Activated CD8-positive, alpha-beta memory T cell treated with anti-CD3 and anti-CD28 coated beads for 48 hours (primary cell): ENCODE measurements around the gene CWC27.
"Not testable (repeated sequence)": the region's sequence is repeated elsewhere in the genome, so short reads cannot be mapped to it uniquely, and the experiment has no call there.

Experiments
- DNase-seq, 3 experiments: peaks; one replicate each; pipeline ENCODE4 v3.0.0-alpha.2; 2020; ENCODE audit warnings: low read depth in 2 of 3, low spot score in 2 of 3

CWC27 gene

GRCh38 chr5:64838376-64838775, 69.6 kb downstream of the CWC27 start:
- DNase-seq: no peak

GRCh38 chr5:64838803-64839202, 70.1 kb downstream of the CWC27 start:
- DNase-seq: no peak

- no peak for DNase-seq
Observed at GRCh38 chr5:64839936-64840335, 71.2 kb downstream of the CWC27 start.

GRCh38 chr5:64840958-64841357, 72.2 kb downstream of the CWC27 start:
- DNase-seq: no peak

- DNase-seq: no peak
Observed at GRCh38 chr5:64853777-64854176, 85.0 kb downstream of the CWC27 start.

- DNase-seq: no peak
Observed at GRCh38 chr5:64854855-64855254, 86.1 kb downstream of the CWC27 start.

- no peak for DNase-seq
Observed at GRCh38 chr5:64859881-64860280, 91.2 kb downstream of the CWC27 start.

GRCh38 chr5:64861281-64861680, 92.6 kb downstream of the CWC27 start:
- DNase-seq: no peak

- DNase-seq: no peak
Observed at GRCh38 chr5:64864171-64864570, 95.4 kb downstream of the CWC27 start.

GRCh38 chr5:64865662-64866061, 96.9 kb downstream of the CWC27 start:
- no peak for DNase-seq

- DNase-seq: no peak
Observed at GRCh38 chr5:64869419-64869818, 100.7 kb downstream of the CWC27 start.

- no peak for DNase-seq
Observed at GRCh38 chr5:64872044-64872443, 103.3 kb downstream of the CWC27 start.

GRCh38 chr5:64873441-64873840, 104.7 kb downstream of the CWC27 start:
- no peak for DNase-seq

- no peak for DNase-seq
Observed at GRCh38 chr5:64874753-64875152, 106.0 kb downstream of the CWC27 start.

- DNase-seq: no peak
Observed at GRCh38 chr5:64876203-64876602, 107.5 kb downstream of the CWC27 start.

GRCh38 chr5:64880821-64881220, 112.1 kb downstream of the CWC27 start:
- DNase-seq: no peak

GRCh38 chr5:64883912-64884311, 115.2 kb downstream of the CWC27 start:
- DNase-seq: no peak

GRCh38 chr5:64884541-64884940, 115.8 kb downstream of the CWC27 start:
- DNase-seq: no peak

- no peak for DNase-seq
Observed at GRCh38 chr5:64887910-64888309, 119.2 kb downstream of the CWC27 start.

GRCh38 chr5:64895748-64896147, 127.0 kb downstream of the CWC27 start:
- no peak for DNase-seq

- no peak for DNase-seq
Observed at GRCh38 chr5:64899838-64900237, 131.1 kb downstream of the CWC27 start.

- DNase-seq: no peak
Observed at GRCh38 chr5:64900618-64901017, 131.9 kb downstream of the CWC27 start.

GRCh38 chr5:64907399-64907798, 138.7 kb downstream of the CWC27 start:
- not testable (repeated sequence) for DNase-seq

- no peak for DNase-seq
Observed at GRCh38 chr5:64914396-64914795, 145.7 kb downstream of the CWC27 start.
